OCI-LY1 (cell line): Measurements from ENCODE around the gene SLC35F3.

Experiments
- EZH2 ChIP-seq: fragments of 200-600 bp; sonication (generic), shearing (Covaris generic); IDR thresholded peaks from 2 replicates; pipeline ENCODE4 v1.8.0; 2017; ENCODE audit warnings: borderline replicate concordance, mixed run types, mild to moderate bottlenecking, antibody characterized with exemption, low read length, moderate library complexity, mixed read lengths
- TF ChIP-seq, protein P1 (sequence below): fragments of 200-600 bp; sonication (generic), shearing (Covaris generic); IDR thresholded peaks from 2 replicates; pipeline ENCODE4 v1.5.1; 2017; ENCODE audit warnings: mild to moderate bottlenecking, antibody characterized with exemption, low read length, moderate library complexity, mixed read lengths

DNA sequence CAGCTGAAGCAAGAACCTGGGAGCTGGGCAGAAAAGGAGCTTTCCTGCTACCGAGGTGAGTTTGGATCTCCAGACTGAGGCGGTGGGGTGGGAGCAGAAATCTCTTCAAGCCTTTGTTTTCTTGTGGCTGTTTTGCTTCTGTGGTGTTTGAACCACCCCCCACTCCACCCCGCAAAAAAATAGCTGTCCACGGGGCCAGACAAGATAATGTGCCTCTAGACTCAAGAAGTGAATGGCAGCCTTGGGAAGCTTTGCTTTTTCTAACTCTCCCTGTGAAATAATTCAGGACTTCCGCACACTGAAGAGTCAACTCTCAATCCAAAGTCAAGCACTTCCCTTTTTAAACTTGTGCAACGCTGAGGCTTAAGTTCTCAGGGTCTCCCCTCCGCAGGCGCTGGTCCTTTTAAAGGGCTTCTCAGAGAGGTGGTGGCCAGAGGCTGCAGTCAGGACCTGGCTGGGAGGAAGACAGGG, 309.2 kb downstream of the SLC35F3 start:
- TF ChIP-seq, protein P1, sequence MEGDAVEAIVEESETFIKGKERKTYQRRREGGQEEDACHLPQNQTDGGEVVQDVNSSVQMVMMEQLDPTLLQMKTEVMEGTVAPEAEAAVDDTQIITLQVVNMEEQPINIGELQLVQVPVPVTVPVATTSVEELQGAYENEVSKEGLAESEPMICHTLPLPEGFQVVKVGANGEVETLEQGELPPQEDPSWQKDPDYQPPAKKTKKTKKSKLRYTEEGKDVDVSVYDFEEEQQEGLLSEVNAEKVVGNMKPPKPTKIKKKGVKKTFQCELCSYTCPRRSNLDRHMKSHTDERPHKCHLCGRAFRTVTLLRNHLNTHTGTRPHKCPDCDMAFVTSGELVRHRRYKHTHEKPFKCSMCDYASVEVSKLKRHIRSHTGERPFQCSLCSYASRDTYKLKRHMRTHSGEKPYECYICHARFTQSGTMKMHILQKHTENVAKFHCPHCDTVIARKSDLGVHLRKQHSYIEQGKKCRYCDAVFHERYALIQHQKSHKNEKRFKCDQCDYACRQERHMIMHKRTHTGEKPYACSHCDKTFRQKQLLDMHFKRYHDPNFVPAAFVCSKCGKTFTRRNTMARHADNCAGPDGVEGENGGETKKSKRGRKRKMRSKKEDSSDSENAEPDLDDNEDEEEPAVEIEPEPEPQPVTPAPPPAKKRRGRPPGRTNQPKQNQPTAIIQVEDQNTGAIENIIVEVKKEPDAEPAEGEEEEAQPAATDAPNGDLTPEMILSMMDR: no peak
- TF ChIP-seq EZH2: no peak
